ENCODE measurements around the gene CLDN3.
"Not testable (repeated sequence)": the region's sequence is repeated elsewhere in the genome, so short reads cannot be mapped to it uniquely, and the experiment has no call there.

Gene CLDN3

GRCh38 chr7:73787786-73788048, 17.6 kb upstream of the CLDN3 start:
- not testable (repeated sequence) for H3K36me3 Mint-ChIP-seq, H3K4me3 Mint-ChIP-seq, H3K27ac Mint-ChIP-seq, H3K27me3 Mint-ChIP-seq, H3K9me3 Mint-ChIP-seq, H3K4me1 Mint-ChIP-seq, ATAC-seq

- H3K4me1 Mint-ChIP-seq = no peaks in the 10 kb centered on the region
- no peak for ATAC-seq
- no peaks in the 10 kb centered on the region for H3K36me3 Mint-ChIP-seq
- H3K27me3 Mint-ChIP-seq = peaks cover under 1% of the 10 kb centered on the region
- H3K4me3 Mint-ChIP-seq = no peak overlapping the region
- peaks cover 3% of the 10 kb centered on the region for H3K9me3 Mint-ChIP-seq
- no peak overlapping the region for H3K27ac Mint-ChIP-seq
Observed at GRCh38 chr7:73786588-73786987, 16.5 kb upstream of the CLDN3 start.

GRCh38 chr7:73779517-73779916, 9.4 kb upstream of the CLDN3 start:
- no peak overlapping the region for H3K27ac Mint-ChIP-seq
- H3K9me3 Mint-ChIP-seq = peaks cover 6% of the 10 kb centered on the region
- no peak for ATAC-seq
- no peak overlapping the region for H3K4me3 Mint-ChIP-seq
- no peaks in the 10 kb centered on the region for H3K36me3 Mint-ChIP-seq
- H3K4me1 Mint-ChIP-seq = no peaks in the 10 kb centered on the region
- peaks cover 4% of the 10 kb centered on the region for H3K27me3 Mint-ChIP-seq

GRCh38 chr7:73778801-73779389, 8.8 kb upstream of the CLDN3 start:
- H3K27ac Mint-ChIP-seq = no peak overlapping the region
- H3K9me3 Mint-ChIP-seq = peaks cover 6% of the 10 kb centered on the region
- peaks cover 10% of the 10 kb centered on the region for H3K27me3 Mint-ChIP-seq
- no peak overlapping the region for H3K4me3 Mint-ChIP-seq
- no peak for ATAC-seq
- H3K36me3 Mint-ChIP-seq = no peaks in the 10 kb centered on the region
- H3K4me1 Mint-ChIP-seq = no peaks in the 10 kb centered on the region

- peaks cover 45% of the 10 kb centered on the region for H3K27me3 Mint-ChIP-seq
- H3K4me3 Mint-ChIP-seq = no peak overlapping the region
- no peaks in the 10 kb centered on the region for H3K9me3 Mint-ChIP-seq
- H3K4me1 Mint-ChIP-seq = peaks cover 12% of the 10 kb centered on the region
- ATAC-seq = no peak
- H3K36me3 Mint-ChIP-seq = no peaks in the 10 kb centered on the region
- H3K27ac Mint-ChIP-seq = no peak overlapping the region
Observed at GRCh38 chr7:73774923-73775322, 4.9 kb upstream of the CLDN3 start.

- Mint-ChIP-seq H3K27me3 (peaks cover 54% of the 10 kb centered on the region), H3K36me3 (no peaks in the 10 kb centered on the region), H3K9me3 (no peaks in the 10 kb centered on the region), H3K4me3 (no peak overlapping the region), H3K4me1 (peaks cover 17% of the 10 kb centered on the region), H3K27ac (no peak overlapping the region)
- ATAC-seq = no peak
Observed at GRCh38 chr7:73773700-73774517, 3.8 kb upstream of the CLDN3 start.

GRCh38 chr7:73770860-73771670, 995 bp upstream of the CLDN3 start:
- no peak for ATAC-seq
- H3K27me3 Mint-ChIP-seq = peaks cover 80% of the 10 kb centered on the region

GRCh38 chr7:73769481-73770001, 529 bp downstream of the CLDN3 start:
- H3K4me3 Mint-ChIP-seq = peak overlapping the region; percentile 68
- H3K4me1 Mint-ChIP-seq = peaks cover 22% of the 10 kb centered on the region
- H3K27ac Mint-ChIP-seq = no peak overlapping the region
- no peaks in the 10 kb centered on the region for H3K36me3 Mint-ChIP-seq
- H3K9me3 Mint-ChIP-seq = peaks cover 4% of the 10 kb centered on the region
- no peak for ATAC-seq
- H3K27me3 Mint-ChIP-seq = peaks cover 76% of the 10 kb centered on the region

More at GRCh38 chr7:73770860-73771670, 995 bp upstream of the CLDN3 start:
- peak overlapping the region; percentile 69 for H3K4me3 Mint-ChIP-seq
- H3K36me3 Mint-ChIP-seq = no peaks in the 10 kb centered on the region
- peaks cover 22% of the 10 kb centered on the region for H3K4me1 Mint-ChIP-seq
- no peak overlapping the region for H3K27ac Mint-ChIP-seq
- peaks cover 4% of the 10 kb centered on the region for H3K9me3 Mint-ChIP-seq

- Mint-ChIP-seq H3K36me3 (no peaks in the 10 kb centered on the region), H3K27ac (no peak overlapping the region), H3K4me3 (no peak overlapping the region), H3K27me3 (peaks cover 71% of the 10 kb centered on the region), H3K4me1 (peaks cover 22% of the 10 kb centered on the region), H3K9me3 (peaks cover 4% of the 10 kb centered on the region)
- no peak for ATAC-seq
Observed at GRCh38 chr7:73768641-73769480, 1.2 kb downstream of the CLDN3 start.

GRCh38 chr7:73766556-73767229, 3.4 kb downstream of the CLDN3 start:
- no peak overlapping the region for H3K4me3 Mint-ChIP-seq
- no peak for ATAC-seq
- peaks cover 4% of the 10 kb centered on the region for H3K9me3 Mint-ChIP-seq
- H3K36me3 Mint-ChIP-seq = no peaks in the 10 kb centered on the region
- peaks cover 22% of the 10 kb centered on the region for H3K4me1 Mint-ChIP-seq
- H3K27ac Mint-ChIP-seq = no peak overlapping the region
- H3K27me3 Mint-ChIP-seq = peaks cover 67% of the 10 kb centered on the region

GRCh38 chr7:73762659-73762999, 7.4 kb downstream of the CLDN3 start:
- H3K4me3 Mint-ChIP-seq = no peak overlapping the region
- H3K27me3 Mint-ChIP-seq = peaks cover 28% of the 10 kb centered on the region
- H3K4me1 Mint-ChIP-seq = no peaks in the 10 kb centered on the region
- H3K9me3 Mint-ChIP-seq = peaks cover 1% of the 10 kb centered on the region
- ATAC-seq = no peak
- H3K27ac Mint-ChIP-seq = no peak overlapping the region
- H3K36me3 Mint-ChIP-seq = no peaks in the 10 kb centered on the region

GRCh38 chr7:73761854-73762658, 8.0 kb downstream of the CLDN3 start:
- Mint-ChIP-seq H3K27ac (no peak overlapping the region), H3K4me3 (no peak overlapping the region), H3K27me3 (peaks cover 26% of the 10 kb centered on the region), H3K4me1 (no peaks in the 10 kb centered on the region), H3K9me3 (no peaks in the 10 kb centered on the region), H3K36me3 (no peaks in the 10 kb centered on the region)
- ATAC-seq = no peak

GRCh38 chr7:73758581-73759138, 11.4 kb downstream of the CLDN3 start:
- Mint-ChIP-seq H3K4me1 (no peaks in the 10 kb centered on the region), H3K36me3 (no peaks in the 10 kb centered on the region), H3K4me3 (no peak overlapping the region), H3K27ac (no peak overlapping the region), H3K9me3 (peaks cover 2% of the 10 kb centered on the region), H3K27me3 (peaks cover 17% of the 10 kb centered on the region)
- no peak for ATAC-seq
